Urothelium cell line (cell line): Measurements from ENCODE around the gene CBX8.

Experiments
- DNase-seq: peaks from one replicate; pipeline ENCODE4 v3.0.0; 2011; ENCODE audit warnings: low spot score, mixed read lengths
- FAIRE-seq: peaks from 2 replicates; lab custom pipeline; 2011; peaks lifted over from hg19 to GRCh38; lab: Jason Lieb, UNC

The CBX8 gene

DNA sequence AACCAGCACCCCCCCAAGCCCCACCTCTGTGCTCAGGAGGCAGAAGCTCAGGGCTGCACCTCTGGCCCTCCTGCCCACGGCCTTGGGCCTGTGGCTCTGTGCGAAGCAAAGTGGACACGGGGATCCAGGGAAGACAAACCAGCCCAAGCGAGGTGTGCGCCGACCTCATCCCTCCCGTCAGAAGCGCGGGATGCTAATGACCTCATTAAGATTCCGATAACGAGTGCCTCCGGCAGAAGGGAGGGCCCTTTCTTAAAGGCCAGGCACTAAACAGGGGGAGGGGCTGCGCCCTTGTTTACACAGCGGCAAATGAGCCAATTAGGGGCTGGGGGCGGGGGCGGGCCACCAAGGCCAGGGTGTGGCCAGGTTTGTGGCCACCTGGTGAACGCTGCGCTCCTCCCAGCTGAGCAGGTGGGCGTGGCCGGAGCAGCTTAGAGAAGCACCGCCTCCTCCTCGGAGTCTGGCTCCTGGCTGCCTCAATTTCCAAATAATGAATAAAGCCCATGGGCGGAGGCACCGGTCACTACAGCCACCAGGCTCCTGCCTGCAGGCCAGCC lies 39.2 kb upstream of the CBX8 start:
- FAIRE-seq (no peak), DNase-seq (no peak)

- DNase-seq (no peak), FAIRE-seq (no peak)
These were observed 38.6 kb upstream of the CBX8 start for GRCh38 chr17:79835470-79835899.

DNA sequence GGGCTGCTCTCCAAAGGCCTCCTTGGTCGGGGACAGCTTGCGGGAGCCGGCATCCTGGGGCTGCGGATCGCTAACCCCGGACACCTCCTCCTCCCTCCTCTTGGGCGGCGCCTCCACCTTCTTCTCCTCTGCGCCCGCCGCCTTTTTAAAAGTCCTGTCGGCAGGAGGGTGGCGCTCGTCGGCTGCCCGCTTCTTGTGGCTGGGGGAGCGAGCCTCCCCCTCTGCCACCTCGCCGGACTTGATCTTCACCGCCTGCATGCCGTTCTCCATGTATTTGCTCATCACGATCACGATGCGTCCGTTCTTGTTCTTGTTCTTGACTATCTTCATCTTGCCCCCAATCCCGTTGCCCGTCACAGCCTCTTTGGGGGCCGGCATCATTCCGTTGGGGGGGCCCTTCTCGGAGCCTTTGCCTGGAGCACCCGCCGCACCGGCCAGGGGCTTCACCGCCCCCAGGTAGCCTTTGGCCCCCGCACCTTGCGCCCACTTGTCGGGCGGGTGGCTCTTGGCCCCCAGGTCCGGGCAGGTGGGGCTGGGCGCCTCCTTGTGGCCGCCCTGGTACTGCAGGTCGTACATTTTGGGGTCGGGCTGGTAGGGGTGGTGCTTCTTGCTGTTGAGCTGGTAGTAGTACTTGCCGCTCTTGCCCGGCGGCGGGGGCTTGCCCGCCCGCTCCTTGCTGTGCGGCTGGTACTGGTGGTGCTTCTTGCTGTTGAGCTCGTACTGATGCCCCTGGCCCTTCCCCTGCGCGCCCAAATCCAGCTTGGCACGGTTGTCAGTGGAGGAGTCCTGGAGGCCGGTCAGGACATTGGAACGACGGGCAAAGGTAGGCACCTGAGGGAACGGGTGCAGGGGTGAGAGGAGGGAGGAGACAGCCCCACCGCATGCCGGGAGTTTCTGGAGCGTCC lies 37.9 kb upstream of the CBX8 start:
- FAIRE-seq: peak; percentile 68
- DNase-seq: no peak

- no peak for DNase-seq
- FAIRE-seq: no peak
These were observed 37.1 kb upstream of the CBX8 start for GRCh38 chr17:79833744-79834564.

DNA sequence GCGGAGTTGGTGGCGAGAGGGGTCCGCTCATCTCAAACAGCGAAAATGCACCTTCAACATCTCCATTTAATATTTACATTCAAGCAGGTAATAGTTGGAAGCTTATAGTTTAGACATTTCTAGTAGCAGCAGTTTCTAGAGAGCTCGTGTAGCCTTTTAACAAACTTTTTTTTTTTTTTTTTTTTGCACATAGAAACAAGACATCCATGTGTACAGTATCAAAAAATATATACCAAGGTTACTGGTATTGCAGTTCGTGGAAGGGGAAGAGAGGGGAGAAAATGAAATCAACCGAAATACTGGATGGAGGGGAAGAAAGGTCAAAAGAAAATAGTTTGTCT lies 36.2 kb upstream of the CBX8 start:
- DNase-seq (no peak), FAIRE-seq (no peak)

DNA sequence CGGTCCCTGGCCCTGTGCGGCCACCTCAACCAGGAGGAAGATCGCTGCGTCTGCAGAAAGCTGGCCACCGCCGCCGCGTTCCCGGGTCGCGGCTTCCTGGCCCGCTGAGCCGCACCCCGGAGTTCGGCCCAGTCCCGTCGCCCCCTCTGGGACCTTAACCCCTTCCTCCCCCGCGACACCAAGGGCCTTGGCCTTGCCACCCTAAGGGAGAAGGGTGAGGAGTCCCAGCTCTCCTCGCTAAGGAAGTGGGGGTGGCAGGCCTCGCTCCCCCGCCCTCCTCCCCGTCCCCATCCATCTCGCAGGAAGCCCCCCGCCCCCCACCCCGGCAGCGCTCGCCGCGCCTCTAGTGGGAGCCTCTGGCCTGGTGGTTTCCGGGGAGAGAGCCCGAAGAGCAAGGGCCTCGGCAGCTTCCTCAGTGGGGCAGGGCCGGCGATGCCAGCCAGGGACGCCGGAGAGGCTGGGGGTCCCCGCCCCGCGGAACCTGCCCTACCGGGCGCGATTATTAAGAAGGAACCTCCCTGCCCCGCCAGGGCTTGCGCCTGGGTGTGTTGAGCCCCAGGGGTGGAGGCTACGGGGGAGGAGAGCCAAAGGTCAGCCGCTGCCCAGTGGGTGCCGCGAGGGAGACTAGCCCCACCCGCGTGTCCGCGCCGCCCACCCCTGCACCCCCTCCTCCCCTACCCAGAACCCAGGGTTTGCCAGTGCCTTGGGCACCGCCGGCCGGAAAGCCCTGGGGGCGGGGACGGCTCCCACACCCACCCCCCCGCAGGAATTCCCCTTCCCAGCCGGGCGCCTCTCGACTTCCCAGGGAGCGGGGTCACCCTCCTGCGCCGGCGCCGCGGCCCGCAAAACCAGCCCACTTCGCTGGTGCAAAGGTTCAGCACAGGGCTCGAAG lies 35.6 kb upstream of the CBX8 start:
- FAIRE-seq (no peak), DNase-seq (no peak)

- no peak for FAIRE-seq
- no peak for DNase-seq
These were observed 34.7 kb upstream of the CBX8 start for GRCh38 chr17:79831265-79832217.

GRCh38 chr17:79830763-79831264 lies 33.9 kb upstream of the CBX8 start:
- DNase-seq (no peak), FAIRE-seq (no peak)

GRCh38 chr17:79830303-79830702 lies 33.4 kb upstream of the CBX8 start:
- no peak for FAIRE-seq
- no peak for DNase-seq

GRCh38 chr17:79829457-79829856 lies 32.6 kb upstream of the CBX8 start:
- DNase-seq (no peak), FAIRE-seq (no peak)

GRCh38 chr17:79829004-79829403 lies 32.1 kb upstream of the CBX8 start:
- DNase-seq (no peak), FAIRE-seq (no peak)

DNA sequence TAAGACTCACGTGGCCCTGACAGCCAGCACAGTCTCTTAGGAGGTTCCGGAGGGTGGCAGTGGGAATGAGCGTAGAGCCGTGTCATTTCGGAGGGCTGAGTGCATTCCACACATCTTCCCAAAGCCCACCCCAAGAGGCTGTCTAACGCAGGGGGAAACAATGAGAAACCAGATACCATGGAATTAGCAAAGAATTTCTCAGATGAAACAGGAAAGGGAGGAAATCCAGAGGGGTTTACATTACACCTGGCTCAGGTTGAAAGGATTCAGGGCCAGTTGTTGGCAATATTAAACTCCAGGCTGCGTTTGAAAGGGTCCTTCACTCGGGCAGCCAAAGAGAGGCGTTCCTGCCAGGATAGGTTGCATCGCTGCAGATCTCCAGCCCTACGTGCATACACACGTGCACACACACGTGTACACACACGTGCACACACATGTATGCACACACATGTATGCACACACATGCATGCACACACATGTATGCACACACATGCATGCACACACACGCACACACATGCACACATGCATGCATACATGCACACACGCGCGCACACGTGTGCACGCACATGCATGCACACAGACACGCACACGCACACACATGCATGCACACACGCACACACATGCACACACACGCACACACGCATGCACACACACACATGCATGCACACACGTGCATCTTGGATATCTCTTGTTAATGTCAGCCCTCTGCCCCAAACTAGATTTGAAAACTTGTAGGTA lies 30.1 kb upstream of the CBX8 start:
- no peak for DNase-seq
- peak; percentile 99 for FAIRE-seq

DNA sequence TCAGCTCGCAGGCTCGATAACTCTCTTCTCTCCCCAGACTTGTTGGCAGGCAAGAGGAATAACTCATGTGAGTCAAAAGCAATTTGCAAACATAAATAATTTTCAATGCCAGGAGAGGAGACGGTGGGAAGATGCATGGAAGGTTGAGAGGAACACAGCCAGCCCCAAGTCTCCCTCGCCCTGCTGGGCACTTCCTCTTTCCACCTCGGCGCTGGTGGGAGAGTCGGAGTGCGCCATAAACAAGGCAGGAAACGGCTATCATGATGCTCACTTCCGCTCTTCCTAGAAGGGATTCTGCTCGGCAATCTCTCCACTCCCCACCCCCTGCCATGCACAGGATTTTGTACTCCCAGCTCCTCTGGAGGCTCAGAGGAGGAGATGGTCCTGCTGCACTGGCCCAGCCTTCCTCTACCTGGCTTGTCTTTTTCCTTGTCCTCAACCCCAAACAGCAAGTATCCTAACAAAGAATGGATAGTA lies 29.4 kb upstream of the CBX8 start:
- no peak for DNase-seq
- FAIRE-seq: no peak

DNA sequence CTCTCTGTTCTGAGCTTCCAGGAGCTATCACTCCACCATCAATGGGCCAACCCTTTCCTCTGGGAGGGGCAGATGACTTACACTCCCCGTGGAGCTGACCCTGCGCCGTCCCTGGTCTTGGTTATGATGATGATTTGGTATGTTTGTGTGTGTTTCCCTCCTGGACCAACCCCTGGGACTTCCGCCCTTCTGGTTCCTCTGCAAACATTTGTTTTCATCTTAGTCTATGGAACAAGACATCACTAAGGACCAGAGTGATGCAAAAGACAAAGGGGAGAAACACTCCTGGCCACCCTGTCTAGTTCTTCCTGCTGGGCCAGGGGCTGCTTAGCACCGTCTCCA lies 28.7 kb upstream of the CBX8 start:
- no peak for DNase-seq
- no peak for FAIRE-seq

DNA sequence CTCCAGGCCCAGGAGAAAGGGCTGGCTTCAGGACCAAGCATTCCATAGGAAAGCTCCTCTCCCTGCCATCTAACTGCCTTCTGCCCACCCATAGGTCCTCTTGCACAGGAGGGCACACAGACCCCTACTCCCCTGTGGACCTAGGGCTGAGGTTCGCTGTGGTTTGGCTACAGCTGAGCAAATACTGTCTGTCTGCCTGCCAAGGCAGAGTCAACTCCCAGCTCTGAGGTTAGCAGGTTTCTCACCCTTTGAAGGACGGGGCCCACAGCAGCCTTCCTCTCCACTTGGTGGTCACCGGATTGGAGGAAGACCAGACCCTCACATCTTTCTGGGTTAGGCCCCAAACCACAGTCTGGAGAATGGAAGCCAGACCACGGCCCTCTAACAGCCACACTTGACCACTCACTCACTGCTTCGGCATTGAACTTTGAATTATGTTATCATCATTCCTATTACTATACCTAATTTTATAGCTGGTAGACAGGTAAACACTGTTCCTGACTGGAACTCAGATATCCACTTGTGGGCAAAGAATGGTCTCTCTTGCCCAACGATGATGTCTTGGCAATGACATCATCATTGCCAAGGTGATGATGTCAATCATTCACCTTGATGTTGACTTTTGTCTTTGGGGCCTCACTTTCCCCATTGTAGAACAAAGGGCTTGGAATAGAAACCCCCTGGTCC lies 28.2 kb upstream of the CBX8 start:
- no peak for FAIRE-seq
- DNase-seq: no peak

- DNase-seq (no peak), FAIRE-seq (no peak)
These were observed 27.4 kb upstream of the CBX8 start for GRCh38 chr17:79824234-79824633.

GRCh38 chr17:79822583-79823124 lies 25.8 kb upstream of the CBX8 start:
- no peak for FAIRE-seq

More at GRCh38 chr17:79822583-79823124, 25.8 kb upstream of the CBX8 start:
- DNase-seq: no peak
